Neural cell (in vitro differentiated cells): Measurements from ENCODE around the gene MECP2. TPM values are rescaled to one million over a fixed set of nuclear protein-coding genes. Genes with fewer than 3 reads are reported as not detected.

Experiments
- H2AFZ ChIP-seq: fragments of 200-600, 300-800 bp; sonication (generic), shearing (Covaris generic); 2 replicates; pipeline ENCODE4 v1.6.0; 2014; ENCODE audit warnings: low read depth, mild to moderate bottlenecking, antibody characterized with exemption, low read length, moderate library complexity
- H3F3A ChIP-seq: fragments of 200-600 bp; shearing (Covaris generic); 2 replicates; pipeline ENCODE4 v1.6.1; 2016; ENCODE audit warnings: mild to moderate bottlenecking, moderate library complexity, mixed read lengths, antibody characterized with exemption, low read length; ENCODE audit not compliant: insufficient read depth, poor library complexity, severe bottlenecking
- H3K27ac ChIP-seq: fragments of 200-600, 300-800 bp; sonication (generic), shearing (Covaris generic); 2 replicates; pipeline ENCODE4 v1.5.1; 2014; ENCODE audit warnings: mild to moderate bottlenecking, low read length, moderate library complexity
- H3K27me3 ChIP-seq: fragments of 300-800, 200-600 bp; sonication (generic), shearing (Covaris generic); 2 replicates; pipeline ENCODE4 v1.6.0; 2014; ENCODE audit warnings: mild to moderate bottlenecking, low read depth, low read length, moderate library complexity; ENCODE audit not compliant: insufficient read depth
- H3K36me3 ChIP-seq: fragments of 300-800, 200-600 bp; sonication (generic), shearing (Covaris generic); 2 replicates; pipeline ENCODE4 v1.5.1; 2014; ENCODE audit warnings: mild to moderate bottlenecking, antibody characterized with exemption, low read length, moderate library complexity; ENCODE audit not compliant: insufficient read depth
- H3K4me2 ChIP-seq: fragments of 300-800, 200-600 bp; sonication (generic), shearing (Covaris generic); 2 replicates; pipeline ENCODE4 v1.6.0; 2014; ENCODE audit warnings: mild to moderate bottlenecking, low read length
- H3K4me3 ChIP-seq: fragments of 300-800, 200-600 bp; sonication (generic), shearing (Covaris generic); 2 replicates; pipeline ENCODE4 v1.5.1; 2014; ENCODE audit warnings: mild to moderate bottlenecking, low read length, moderate library complexity
- H3K79me2 ChIP-seq: fragments of 200-600 bp; shearing (Covaris generic); replicated peaks from 2 replicates; pipeline ENCODE4 v1.6.0; 2014; ENCODE audit warnings: mild to moderate bottlenecking, low read length, moderate library complexity; ENCODE audit not compliant: insufficient read depth
- H3K9ac ChIP-seq: fragments of 300-800, 200-600 bp; sonication (generic), shearing (Covaris generic); 2 replicates; pipeline ENCODE4 v1.6.1; 2016; ENCODE audit warnings: mild to moderate bottlenecking, low read length, mixed read lengths
- H3K9me2 ChIP-seq: fragments of 200-600 bp; shearing (Covaris generic); 2 replicates; pipeline ENCODE4 v1.6.1; 2016; ENCODE audit warnings: mild to moderate bottlenecking, low read length, mixed read lengths; ENCODE audit not compliant: insufficient read depth
- H3K9me3 ChIP-seq: fragments of 200-600, 300-800 bp; sonication (generic), shearing (Covaris generic); 2 replicates; pipeline ENCODE4 v1.6.1; 2016; ENCODE audit warnings: mild to moderate bottlenecking, mixed run types, low read length, moderate library complexity, mixed read lengths
- H4K20me1 ChIP-seq: fragments of 200-600 bp; shearing (Covaris generic); 2 replicates; pipeline ENCODE4 v1.6.1; 2016; ENCODE audit warnings: mild to moderate bottlenecking, mixed run types; ENCODE audit not compliant: insufficient read depth
- EP300 ChIP-seq: fragments of 450-650 bp; conservative IDR thresholded peaks from 2 replicates; pipeline ENCODE4 v1.6.1; 2014; ENCODE audit warnings: antibody characterized with exemption, mild to moderate bottlenecking, moderate library complexity; ENCODE audit not compliant: poor library complexity, severe bottlenecking
- EZH2 ChIP-seq: fragments of 200-600, 300-800 bp; shearing (Covaris generic), sonication (generic); IDR thresholded peaks from 2 replicates; pipeline ENCODE4 v1.6.1; 2014; ENCODE audit warnings: antibody characterized with exemption, low read length, borderline replicate concordance, mild to moderate bottlenecking; ENCODE audit not compliant: insufficient read depth, poor library complexity, severe bottlenecking
- MXI1 ChIP-seq: fragments of 450-650 bp; conservative IDR thresholded peaks from 2 replicates; pipeline ENCODE4 v1.6.1; 2014; ENCODE audit warnings: antibody characterized with exemption, mild to moderate bottlenecking; ENCODE audit not compliant: poor library complexity, severe bottlenecking
- POLR2AphosphoS5 ChIP-seq: IDR thresholded peaks from 2 replicates; pipeline ENCODE4 v1.6.1; 2012
- RAD21 ChIP-seq: fragments of 450-650 bp; conservative IDR thresholded peaks from 2 replicates; pipeline ENCODE4 v1.6.1; 2014; ENCODE audit warnings: antibody characterized with exemption, mild to moderate bottlenecking, moderate library complexity
- SMC3 ChIP-seq: fragments of 450-650 bp; conservative IDR thresholded peaks from 2 replicates; pipeline ENCODE4 v1.6.1; 2014; ENCODE audit warnings: antibody characterized with exemption, mild to moderate bottlenecking, moderate library complexity; ENCODE audit not compliant: poor library complexity
- TAF1 ChIP-seq: IDR thresholded peaks from 2 replicates; pipeline ENCODE4 v1.6.1; 2012; ENCODE audit warnings: low read depth
- polyA plus RNA-seq: library from polyadenylated mRNA; depleted of rRNA; stranded (reverse); fragments of >200 nt; gene quantifications from 2 replicates; pipeline ENCODE4 v1.2.3, GENCODE V29; 2014
- TF ChIP-seq, protein P1 (sequence below): IDR thresholded peaks from 2 replicates; pipeline ENCODE4 v1.6.1; 2012; ENCODE audit warnings: borderline replicate concordance
- TF ChIP-seq, protein P2 (sequence below): fragments of 450-650 bp; IDR thresholded peaks from 2 replicates; pipeline ENCODE4 v1.5.1; 2014; ENCODE audit warnings: antibody characterized with exemption, mild to moderate bottlenecking, moderate library complexity; ENCODE audit not compliant: poor library complexity, severe bottlenecking

The MECP2 gene
- polyA plus RNA-seq, 1 donor from 2014 or later = 14.5 TPM

DNA sequence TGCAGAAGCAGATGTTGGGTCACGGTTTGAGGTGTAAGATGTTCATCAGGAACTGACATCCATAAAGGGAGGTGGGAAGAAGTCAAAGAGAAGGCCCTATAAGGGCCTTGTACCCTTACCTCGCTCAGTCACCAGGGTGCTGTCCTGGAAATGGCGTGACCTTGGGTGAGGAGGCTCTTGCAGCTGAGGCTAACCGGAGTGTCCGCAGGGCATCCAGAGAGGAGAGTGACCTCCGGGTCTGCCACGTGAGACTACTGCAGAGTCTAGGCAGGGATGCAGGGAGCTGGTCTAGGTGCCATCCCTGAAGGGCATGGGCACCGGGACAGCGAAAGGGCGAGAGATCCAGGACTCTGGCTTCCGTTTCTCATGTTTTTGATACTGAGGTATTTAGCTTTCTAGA is 49.1 kb downstream of the MECP2 start:
- Histone ChIP-seq H3K36me3 (no peaks in the 10 kb centered on the region), H3K4me3 (no peak overlapping the region), H3K9ac (no peak overlapping the region), H3K79me2 (no peaks in the 10 kb centered on the region), H3K27ac (no peak overlapping the region), H3K9me2 (no peaks in the 10 kb centered on the region), H3F3A (no peaks in the 10 kb centered on the region), H4K20me1 (no peaks in the 10 kb centered on the region), H3K27me3 (no peaks in the 10 kb centered on the region), H2AFZ (no peak overlapping the region), H3K4me2 (no peak overlapping the region), H3K9me3 (no peaks in the 10 kb centered on the region)
- no peak for TF ChIP-seq EP300
- TF ChIP-seq TAF1 = no peak

DNA sequence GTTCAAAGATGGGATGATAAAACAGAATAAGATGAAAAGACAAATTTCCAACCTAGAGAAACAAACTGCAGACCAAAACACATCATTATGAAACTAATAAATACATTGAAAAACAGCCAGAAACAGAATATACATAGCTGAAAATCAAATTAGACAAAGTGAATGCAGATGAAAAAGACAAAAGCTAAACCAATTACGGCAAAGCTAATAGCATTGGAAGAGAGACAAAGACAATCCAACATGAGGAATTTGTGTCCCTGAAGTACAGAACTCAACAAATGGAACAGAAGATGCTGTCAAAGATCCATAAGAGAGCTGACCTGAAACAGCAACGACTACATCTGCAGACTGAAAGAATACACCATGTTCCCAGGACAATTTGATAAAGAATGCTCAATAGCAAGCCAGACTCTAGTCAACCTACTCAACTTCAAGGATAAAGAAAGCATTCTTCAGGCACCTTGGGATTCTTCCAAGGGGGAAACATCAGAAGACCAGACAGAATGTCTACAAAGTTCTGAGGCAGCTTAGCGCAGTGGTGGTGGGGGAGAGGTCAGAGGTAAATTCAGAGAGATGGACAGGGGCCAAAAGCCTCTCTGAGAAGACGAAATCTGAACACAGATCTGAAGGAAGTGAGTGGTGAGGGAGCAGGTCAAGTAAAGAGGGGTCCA is 50.4 kb downstream of the MECP2 start:
- TF ChIP-seq, protein P1, sequence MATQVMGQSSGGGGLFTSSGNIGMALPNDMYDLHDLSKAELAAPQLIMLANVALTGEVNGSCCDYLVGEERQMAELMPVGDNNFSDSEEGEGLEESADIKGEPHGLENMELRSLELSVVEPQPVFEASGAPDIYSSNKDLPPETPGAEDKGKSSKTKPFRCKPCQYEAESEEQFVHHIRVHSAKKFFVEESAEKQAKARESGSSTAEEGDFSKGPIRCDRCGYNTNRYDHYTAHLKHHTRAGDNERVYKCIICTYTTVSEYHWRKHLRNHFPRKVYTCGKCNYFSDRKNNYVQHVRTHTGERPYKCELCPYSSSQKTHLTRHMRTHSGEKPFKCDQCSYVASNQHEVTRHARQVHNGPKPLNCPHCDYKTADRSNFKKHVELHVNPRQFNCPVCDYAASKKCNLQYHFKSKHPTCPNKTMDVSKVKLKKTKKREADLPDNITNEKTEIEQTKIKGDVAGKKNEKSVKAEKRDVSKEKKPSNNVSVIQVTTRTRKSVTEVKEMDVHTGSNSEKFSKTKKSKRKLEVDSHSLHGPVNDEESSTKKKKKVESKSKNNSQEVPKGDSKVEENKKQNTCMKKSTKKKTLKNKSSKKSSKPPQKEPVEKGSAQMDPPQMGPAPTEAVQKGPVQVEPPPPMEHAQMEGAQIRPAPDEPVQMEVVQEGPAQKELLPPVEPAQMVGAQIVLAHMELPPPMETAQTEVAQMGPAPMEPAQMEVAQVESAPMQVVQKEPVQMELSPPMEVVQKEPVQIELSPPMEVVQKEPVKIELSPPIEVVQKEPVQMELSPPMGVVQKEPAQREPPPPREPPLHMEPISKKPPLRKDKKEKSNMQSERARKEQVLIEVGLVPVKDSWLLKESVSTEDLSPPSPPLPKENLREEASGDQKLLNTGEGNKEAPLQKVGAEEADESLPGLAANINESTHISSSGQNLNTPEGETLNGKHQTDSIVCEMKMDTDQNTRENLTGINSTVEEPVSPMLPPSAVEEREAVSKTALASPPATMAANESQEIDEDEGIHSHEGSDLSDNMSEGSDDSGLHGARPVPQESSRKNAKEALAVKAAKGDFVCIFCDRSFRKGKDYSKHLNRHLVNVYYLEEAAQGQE = no peak
- TF ChIP-seq EP300 (no peak), TAF1 (no peak), RAD21 (no peak), POLR2AphosphoS5 (no peak), SMC3 (no peak), MXI1 (no peak), EZH2 (no peak)
- TF ChIP-seq, protein P2, sequence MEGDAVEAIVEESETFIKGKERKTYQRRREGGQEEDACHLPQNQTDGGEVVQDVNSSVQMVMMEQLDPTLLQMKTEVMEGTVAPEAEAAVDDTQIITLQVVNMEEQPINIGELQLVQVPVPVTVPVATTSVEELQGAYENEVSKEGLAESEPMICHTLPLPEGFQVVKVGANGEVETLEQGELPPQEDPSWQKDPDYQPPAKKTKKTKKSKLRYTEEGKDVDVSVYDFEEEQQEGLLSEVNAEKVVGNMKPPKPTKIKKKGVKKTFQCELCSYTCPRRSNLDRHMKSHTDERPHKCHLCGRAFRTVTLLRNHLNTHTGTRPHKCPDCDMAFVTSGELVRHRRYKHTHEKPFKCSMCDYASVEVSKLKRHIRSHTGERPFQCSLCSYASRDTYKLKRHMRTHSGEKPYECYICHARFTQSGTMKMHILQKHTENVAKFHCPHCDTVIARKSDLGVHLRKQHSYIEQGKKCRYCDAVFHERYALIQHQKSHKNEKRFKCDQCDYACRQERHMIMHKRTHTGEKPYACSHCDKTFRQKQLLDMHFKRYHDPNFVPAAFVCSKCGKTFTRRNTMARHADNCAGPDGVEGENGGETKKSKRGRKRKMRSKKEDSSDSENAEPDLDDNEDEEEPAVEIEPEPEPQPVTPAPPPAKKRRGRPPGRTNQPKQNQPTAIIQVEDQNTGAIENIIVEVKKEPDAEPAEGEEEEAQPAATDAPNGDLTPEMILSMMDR = no peak
- no peaks in the 10 kb centered on the region for H3K9me2 ChIP-seq
- no peaks in the 10 kb centered on the region for H3K9me3 ChIP-seq
- no peaks in the 10 kb centered on the region for H3F3A ChIP-seq
- H3K79me2 ChIP-seq = no peaks in the 10 kb centered on the region
- no peaks in the 10 kb centered on the region for H3K36me3 ChIP-seq
- H3K9ac ChIP-seq = no peak overlapping the region
- no peak overlapping the region for H3K27ac ChIP-seq
- H3K4me2 ChIP-seq = no peak overlapping the region
- H2AFZ ChIP-seq = no peak overlapping the region
- no peaks in the 10 kb centered on the region for H4K20me1 ChIP-seq
- no peak overlapping the region for H3K4me3 ChIP-seq
- H3K27me3 ChIP-seq = no peaks in the 10 kb centered on the region
